OCI-LY7 (cell line): Measurements from ENCODE around the gene AURKB.

Source experiments
- EZH2phosphoT487 ChIP-seq: fragments of 200-600 bp; sonication (generic); IDR thresholded peaks from 2 replicates; pipeline ENCODE4 v1.6.1; 2018; ENCODE audit warnings: low read depth, borderline replicate concordance, mild to moderate bottlenecking, mixed run types, antibody characterized with exemption, low read length, moderate library complexity, mixed read lengths
- TF ChIP-seq, protein P1 (sequence below): fragments of 200-600 bp; sonication (generic); conservative IDR thresholded peaks from 2 replicates; pipeline ENCODE4 v1.5.1; 2014; ENCODE audit warnings: mild to moderate bottlenecking, antibody characterized with exemption, low read length, moderate library complexity, mixed read lengths

DNA sequence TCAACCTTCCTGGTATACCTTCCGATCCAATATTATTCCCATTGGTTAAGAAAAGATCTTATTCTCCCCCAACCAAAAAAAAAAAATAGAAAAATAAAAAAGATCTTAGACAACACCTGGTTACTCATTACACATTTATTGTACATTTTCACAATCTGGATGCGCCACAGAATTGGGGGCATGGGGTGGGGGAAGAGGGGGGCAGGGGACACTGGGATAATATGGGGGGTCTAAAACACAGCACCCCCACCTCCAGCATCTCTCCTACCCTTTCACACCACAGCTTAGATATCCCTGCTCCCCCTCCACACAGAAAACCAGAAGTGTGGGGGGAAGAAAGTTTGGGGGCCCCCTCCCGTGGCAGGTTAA, 51.4 kb downstream of the AURKB start:
- TF ChIP-seq, protein P1, sequence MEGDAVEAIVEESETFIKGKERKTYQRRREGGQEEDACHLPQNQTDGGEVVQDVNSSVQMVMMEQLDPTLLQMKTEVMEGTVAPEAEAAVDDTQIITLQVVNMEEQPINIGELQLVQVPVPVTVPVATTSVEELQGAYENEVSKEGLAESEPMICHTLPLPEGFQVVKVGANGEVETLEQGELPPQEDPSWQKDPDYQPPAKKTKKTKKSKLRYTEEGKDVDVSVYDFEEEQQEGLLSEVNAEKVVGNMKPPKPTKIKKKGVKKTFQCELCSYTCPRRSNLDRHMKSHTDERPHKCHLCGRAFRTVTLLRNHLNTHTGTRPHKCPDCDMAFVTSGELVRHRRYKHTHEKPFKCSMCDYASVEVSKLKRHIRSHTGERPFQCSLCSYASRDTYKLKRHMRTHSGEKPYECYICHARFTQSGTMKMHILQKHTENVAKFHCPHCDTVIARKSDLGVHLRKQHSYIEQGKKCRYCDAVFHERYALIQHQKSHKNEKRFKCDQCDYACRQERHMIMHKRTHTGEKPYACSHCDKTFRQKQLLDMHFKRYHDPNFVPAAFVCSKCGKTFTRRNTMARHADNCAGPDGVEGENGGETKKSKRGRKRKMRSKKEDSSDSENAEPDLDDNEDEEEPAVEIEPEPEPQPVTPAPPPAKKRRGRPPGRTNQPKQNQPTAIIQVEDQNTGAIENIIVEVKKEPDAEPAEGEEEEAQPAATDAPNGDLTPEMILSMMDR, result no peak; the same call in 1 of the 2 replicates
- TF ChIP-seq EZH2phosphoT487, result no peak
